NCI-H128 (cell line): ENCODE data around the gene SYS1.

Experiments
- DNase-seq: peaks from one replicate; lab custom pipeline; 2025; ENCODE audit not compliant: unreplicated experiment; lab: John Stamatoyannopoulos, UW

The SYS1 gene

DNA sequence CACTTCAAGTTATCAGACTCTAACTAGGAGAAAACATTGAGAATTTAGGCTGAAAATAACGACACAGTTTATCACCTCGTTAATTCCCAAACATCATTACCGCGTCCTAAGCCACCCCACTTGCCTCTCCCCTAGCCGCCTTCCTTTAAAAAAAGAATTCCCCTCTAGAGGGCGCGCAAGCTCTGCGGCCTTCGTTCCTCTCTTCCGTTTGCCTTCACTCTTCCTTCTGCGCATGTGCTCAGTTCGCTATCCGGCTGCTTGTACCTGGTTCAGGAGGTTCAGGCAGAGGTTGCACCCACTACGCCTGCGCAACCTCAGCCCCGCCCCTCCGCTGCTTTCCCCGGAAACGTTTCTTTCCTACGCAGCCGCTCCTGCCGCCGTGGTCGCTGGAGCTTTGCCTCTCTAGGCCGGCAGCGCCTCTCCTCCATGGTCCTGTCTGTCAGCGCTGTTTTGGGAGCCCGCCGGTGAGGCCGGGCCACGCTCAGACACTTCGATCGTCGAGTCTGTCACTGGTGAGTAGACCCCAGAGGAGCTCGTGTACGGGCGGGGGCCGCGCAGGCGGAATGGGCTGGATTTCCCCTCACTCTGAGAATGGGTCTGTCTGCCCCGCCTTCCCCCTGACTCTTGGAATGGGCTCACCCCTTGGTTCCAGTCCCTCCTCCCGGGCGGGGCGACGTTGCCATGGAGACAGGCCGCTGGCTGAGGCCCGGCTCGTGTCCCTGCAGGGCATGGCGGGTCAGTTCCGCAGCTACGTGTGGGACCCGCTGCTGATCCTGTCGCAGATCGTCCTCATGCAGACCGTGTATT lies at the start of gene SYS1:
Gene SYS1, plus strand, starts transcription at position 353 of the 807 bp plus-strand sequence. Its CDS starts 376 bp downstream, at position 729.
- peak; percentile 97 for DNase-seq

GRCh38 chr20:45313943-45314342 lies 49.0 kb upstream of the SYS1 start:
- DNase-seq: no peak

DNA sequence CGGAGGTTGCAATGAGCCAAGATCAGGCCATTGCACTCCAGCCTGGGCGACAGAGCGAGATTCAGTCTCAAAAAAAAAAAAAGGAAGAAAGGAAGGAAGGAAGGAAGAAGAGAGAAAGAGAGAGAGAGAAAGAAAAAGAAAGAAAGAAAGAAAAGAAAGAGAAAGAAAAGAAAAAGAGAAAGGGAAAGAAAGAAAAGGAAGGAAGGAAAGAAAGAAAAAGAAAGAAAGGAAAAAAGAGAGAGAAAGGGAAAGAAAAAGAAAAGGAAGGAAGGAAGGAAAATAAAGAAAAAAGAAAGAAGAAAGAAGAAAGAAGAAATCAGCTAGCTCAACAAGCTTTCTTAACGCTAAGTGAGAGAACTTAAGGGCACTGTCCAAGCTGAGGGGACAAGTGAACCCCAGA lies 47.3 kb upstream of the SYS1 start:
- DNase-seq: no peak

- DNase-seq: no peak
Measured at GRCh38 chr20:45316150-45317080, 46.5 kb upstream of the SYS1 start.

DNA sequence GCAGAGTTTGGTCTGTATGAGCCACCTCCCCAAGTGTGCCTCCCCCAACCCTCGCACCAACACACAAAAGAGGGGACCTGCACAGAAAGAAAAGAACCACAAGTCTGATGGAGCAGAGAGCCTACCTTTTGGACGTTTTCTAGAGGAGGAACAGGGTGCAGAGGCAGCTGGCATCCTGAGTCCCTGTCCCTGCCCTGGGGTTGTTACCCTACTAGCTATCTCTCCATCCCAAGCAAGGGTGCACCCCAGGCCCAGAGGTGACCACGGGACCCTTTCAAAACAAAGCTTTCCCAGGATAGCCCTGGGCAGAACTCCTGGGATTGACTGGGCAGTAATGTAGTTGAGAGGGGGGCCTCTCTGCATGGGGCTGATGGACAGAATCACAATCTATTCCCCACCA lies 45.1 kb upstream of the SYS1 start:
- no peak for DNase-seq

DNA sequence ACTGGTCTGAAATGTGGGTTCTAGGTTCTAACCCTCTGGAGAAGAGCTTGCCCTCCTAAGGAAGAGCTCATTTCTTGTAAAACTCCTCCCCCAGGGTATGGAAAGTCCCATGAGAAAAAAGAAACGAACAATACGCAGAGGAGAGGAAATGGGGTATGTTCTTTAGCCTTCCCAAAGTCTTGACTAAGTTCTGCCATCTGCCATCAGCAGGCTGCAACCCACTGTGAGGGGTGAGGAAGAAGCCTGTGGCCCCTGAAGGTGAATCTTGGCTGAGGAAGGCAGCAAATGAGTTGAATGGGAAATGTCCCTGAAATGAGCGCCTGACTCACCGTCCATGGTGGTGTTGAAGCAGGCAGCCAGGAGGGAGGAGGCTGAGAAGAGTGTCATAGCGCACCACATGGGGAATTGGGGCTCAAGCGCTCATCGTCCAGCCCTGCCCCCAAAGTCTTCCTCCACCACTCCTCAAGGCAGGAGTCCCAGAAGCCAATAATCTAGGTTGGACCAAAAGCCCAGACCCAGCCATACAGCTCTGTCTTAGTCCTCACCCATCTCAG lies 44.5 kb upstream of the SYS1 start:
- no peak for DNase-seq

- no peak for DNase-seq
Measured at GRCh38 chr20:45318948-45319347, 44.0 kb upstream of the SYS1 start.

- DNase-seq: no peak
Measured at GRCh38 chr20:45320948-45321595, 41.9 kb upstream of the SYS1 start.

- no peak for DNase-seq
Measured at GRCh38 chr20:45322952-45323383, 40.0 kb upstream of the SYS1 start.

- DNase-seq: no peak
Measured at GRCh38 chr20:45323731-45324130, 39.2 kb upstream of the SYS1 start.

GRCh38 chr20:45325371-45325770 lies 37.6 kb upstream of the SYS1 start:
- DNase-seq: no peak

DNA sequence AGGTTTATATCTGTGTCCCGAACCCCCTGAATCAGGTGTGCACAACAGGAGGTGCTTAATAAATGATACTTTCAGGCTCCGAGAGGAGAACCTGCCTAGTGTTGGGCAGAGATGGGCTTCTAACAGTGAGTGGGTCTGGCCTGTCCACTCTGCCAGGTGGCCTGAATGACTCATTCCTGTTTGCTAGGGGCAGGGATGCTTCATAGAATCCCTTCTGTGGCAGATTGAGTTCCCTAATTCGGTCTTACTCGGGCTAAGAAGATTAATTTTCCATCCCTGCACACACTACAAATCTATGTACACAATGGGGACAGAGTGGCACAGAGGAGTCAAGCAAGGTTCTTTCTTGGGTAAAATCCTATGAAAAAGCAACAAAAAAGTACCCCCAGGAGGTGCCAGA lies 34.5 kb upstream of the SYS1 start:
- DNase-seq: no peak

- DNase-seq: no peak
Measured at GRCh38 chr20:45329497-45330319, 33.2 kb upstream of the SYS1 start.

GRCh38 chr20:45330476-45330875 lies 32.5 kb upstream of the SYS1 start:
- no peak for DNase-seq

DNA sequence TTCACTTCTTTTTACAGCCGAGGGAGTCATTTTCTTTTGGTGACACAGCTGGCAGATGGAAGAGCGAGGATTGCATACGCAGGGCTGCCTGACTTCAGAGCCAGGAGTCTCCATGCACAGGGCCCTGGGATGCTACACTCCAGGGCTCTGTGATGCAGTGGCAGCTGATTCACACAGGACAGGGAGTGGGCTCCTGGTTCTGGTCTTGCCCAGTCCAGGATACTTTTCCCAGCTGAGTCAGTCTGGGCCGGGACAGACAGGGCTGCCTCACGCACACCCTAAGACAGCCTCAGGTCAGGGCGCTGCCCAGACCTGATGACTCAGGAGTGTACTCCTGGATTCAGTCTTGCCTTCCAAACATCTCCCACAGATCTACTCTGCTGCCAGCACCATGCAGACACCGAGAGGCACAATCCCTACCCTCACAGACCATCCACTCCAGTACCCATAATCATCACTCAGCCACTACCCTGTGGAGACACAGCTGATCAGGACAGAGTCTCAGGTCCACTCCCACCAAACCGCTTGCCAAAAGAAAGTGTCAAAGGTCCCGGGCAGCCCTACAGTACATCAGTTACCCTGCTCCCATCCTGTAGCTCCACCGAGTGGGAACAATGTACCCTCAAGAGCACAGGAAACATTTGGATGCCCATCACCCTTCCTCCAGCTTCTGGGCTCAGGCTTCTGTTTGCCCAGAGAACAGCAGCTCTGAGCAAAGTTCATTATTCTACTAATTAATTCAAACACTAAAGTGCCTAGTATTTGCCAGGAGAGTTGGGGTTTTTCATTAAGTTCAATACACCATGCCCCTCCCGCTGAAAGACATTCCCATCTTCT lies 26.2 kb upstream of the SYS1 start:
- no peak for DNase-seq

- DNase-seq: no peak
Measured at GRCh38 chr20:45337367-45338120, 25.4 kb upstream of the SYS1 start.

DNA sequence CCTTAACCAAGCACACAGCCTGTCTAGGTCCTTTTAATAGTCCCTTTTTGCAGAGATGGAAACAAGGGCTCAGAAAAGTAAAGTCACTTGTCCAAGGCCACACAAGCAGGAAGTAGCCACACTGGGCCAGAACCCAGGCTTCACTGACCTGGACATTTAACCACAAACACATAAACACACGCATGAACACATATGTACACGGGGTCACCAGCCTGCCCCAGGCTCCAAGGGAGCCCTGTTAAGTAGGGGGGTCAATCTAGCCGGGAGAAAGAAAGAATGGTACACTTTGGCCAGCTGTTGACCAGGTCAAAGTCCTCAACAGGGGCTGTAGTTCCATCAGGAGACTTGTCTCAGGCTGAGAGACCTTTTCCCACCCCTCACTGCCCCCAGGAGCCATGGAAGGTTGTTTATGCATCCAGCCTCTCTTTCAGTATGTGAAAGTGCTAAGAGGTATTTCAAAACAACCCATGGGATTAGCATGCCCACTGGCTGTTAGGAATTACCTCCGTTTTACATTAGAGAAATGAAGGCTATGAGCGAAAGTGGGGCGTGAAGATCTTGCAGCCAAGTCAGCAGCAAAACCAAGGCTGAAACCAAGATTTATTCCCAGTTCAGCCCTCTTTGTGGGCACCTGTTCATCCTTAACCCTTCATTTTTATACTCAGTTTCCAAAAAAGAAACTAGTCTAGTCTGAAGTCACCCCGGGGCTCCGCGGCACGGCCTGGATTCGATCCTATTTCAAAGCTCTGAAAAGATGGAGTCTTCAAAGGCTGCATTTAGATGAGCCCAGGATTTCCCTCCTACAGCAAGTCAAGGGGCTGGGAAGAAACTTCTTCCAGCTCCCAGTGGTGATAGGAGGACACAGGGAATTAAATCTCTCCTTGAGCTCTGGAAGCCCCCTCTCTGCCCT lies 24.6 kb upstream of the SYS1 start:
- no peak for DNase-seq

GRCh38 chr20:45339084-45339483 lies 23.9 kb upstream of the SYS1 start:
- no peak for DNase-seq
